Measurements from ENCODE around the gene TAF1B. TPM values are rescaled to one million over a fixed set of nuclear protein-coding genes. Genes with fewer than 3 reads are reported as not detected.

The TAF1B gene
- total RNA-seq, 1 experiment from 2014 or later = 24.8 TPM

- H3K27me3 ChIP-seq (ENCODE audit: insufficient read depth, low read depth) = no peaks in the 10 kb centered on the region
- TF ChIP-seq EZH2 (IDR thresholded peaks at IDR 0.05; ENCODE audit: low read depth) = no peak
- TF ChIP-seq CTCF (conservative IDR thresholded peaks at IDR 0.05) = no peak
- intact Hi-C loops (cut with micrococcal nuclease; ENCODE audit: unreplicated experiment) = no loop called here
- no peaks in the 10 kb centered on the region for H4K20me1 ChIP-seq (ENCODE audit: insufficient read depth)
- no peak overlapping the region for H2AFZ ChIP-seq
- ChIA-PET POLR2A (ENCODE audit: unreplicated experiment) (interaction anchor here (0.7 kb wide), 1 partner anchor 839 kb away, joined by 3 read pairs; no protein-coding TSS in a partner anchor), CTCF (no interaction called here)
- H3K4me1 ChIP-seq (replicated peaks; ENCODE audit: insufficient read depth) = peaks cover 12% of the 10 kb centered on the region
- no TSS peak for BruUV-seq (replicated peaks)
- no peaks in the 10 kb centered on the region for H3K9me3 ChIP-seq (ENCODE audit: insufficient read depth, low read depth)
- no peak for DNase-seq
- no peaks in the 10 kb centered on the region for H3K9me2 ChIP-seq (ENCODE audit: insufficient read depth)
- H3K79me2 ChIP-seq (ENCODE audit: low read depth) = 0 out of 2 replicates have a peak, but pooled peaks cover 3% of the 10 kb centered on the region
- peaks cover 31% of the 10 kb centered on the region for H3F3A ChIP-seq (ENCODE audit: insufficient read depth, low read depth)
- H3K4me3 ChIP-seq = no peak overlapping the region
- no peak overlapping the region for H3K4me2 ChIP-seq
- no peak overlapping the region for H3K27ac ChIP-seq
- H3K36me3 ChIP-seq (ENCODE audit: low read depth) = peaks cover 18% of the 10 kb centered on the region
Measured at GRCh38 chr2:9981655-9982054, 138.4 kb downstream of the TAF1B start.

GRCh38 chr2:9982248-9982647 is 139.0 kb downstream of the TAF1B start:
- Histone ChIP-seq H3K4me2 (no peak overlapping the region), H4K20me1 (ENCODE audit: insufficient read depth) (no peaks in the 10 kb centered on the region), H2AFZ (no peak overlapping the region), H3K4me3 (no peak overlapping the region), H3K36me3 (ENCODE audit: low read depth) (peaks cover 19% of the 10 kb centered on the region), H3K27me3 (ENCODE audit: insufficient read depth, low read depth) (no peaks in the 10 kb centered on the region), H3K9me3 (ENCODE audit: insufficient read depth, low read depth) (no peaks in the 10 kb centered on the region), H3F3A (ENCODE audit: insufficient read depth, low read depth) (peaks cover 26% of the 10 kb centered on the region), H3K9me2 (ENCODE audit: insufficient read depth) (no peaks in the 10 kb centered on the region), H3K4me1 (replicated peaks; ENCODE audit: insufficient read depth) (peaks cover 10% of the 10 kb centered on the region), H3K27ac (no peak overlapping the region), H3K79me2 (ENCODE audit: low read depth) (no peaks in the 10 kb centered on the region)
- DNase-seq = no peak
- POLR2A ChIA-PET (ENCODE audit: unreplicated experiment) = no interaction called here
- TF ChIP-seq CTCF (conservative IDR thresholded peaks at IDR 0.05) (no peak), EZH2 (IDR thresholded peaks at IDR 0.05; ENCODE audit: low read depth) (no peak)
- CTCF ChIA-PET = interaction anchor here (0.6 kb wide), 1 partner anchor 913 kb away, joined by 4 read pairs; no protein-coding TSS in a partner anchor
- intact Hi-C loops (cut with micrococcal nuclease; ENCODE audit: unreplicated experiment) = no loop called here
- no TSS peak for BruUV-seq (replicated peaks)

GRCh38 chr2:9982891-9983290 is 139.6 kb downstream of the TAF1B start:
- Histone ChIP-seq H3K4me1 (replicated peaks; ENCODE audit: insufficient read depth) (peaks cover 10% of the 10 kb centered on the region), H3K27me3 (ENCODE audit: insufficient read depth, low read depth) (no peaks in the 10 kb centered on the region), H2AFZ (no peak overlapping the region), H3K9me3 (ENCODE audit: insufficient read depth, low read depth) (no peaks in the 10 kb centered on the region), H3K9me2 (ENCODE audit: insufficient read depth) (no peaks in the 10 kb centered on the region), H3K4me3 (no peak overlapping the region), H3K4me2 (no peak overlapping the region), H3K27ac (peak overlapping the region; percentile 47), H3K36me3 (ENCODE audit: low read depth) (peaks cover 19% of the 10 kb centered on the region), H4K20me1 (ENCODE audit: insufficient read depth) (no peaks in the 10 kb centered on the region), H3K79me2 (ENCODE audit: low read depth) (no peaks in the 10 kb centered on the region), H3F3A (ENCODE audit: insufficient read depth, low read depth) (peaks cover 26% of the 10 kb centered on the region)
- POLR2A ChIA-PET (ENCODE audit: unreplicated experiment) = no interaction called here
- CTCF ChIA-PET = interaction anchor here (0.6 to 0.7 kb wide), 2 partner anchors 66 to 914 kb away, joined by 4 to 5 read pairs; no protein-coding TSS in a partner anchor
- TF ChIP-seq CTCF (conservative IDR thresholded peaks at IDR 0.05) (no peak), EZH2 (IDR thresholded peaks at IDR 0.05; ENCODE audit: low read depth) (no peak)
- BruUV-seq (replicated peaks) = no TSS peak
- no peak for DNase-seq
- intact Hi-C loops (cut with micrococcal nuclease; ENCODE audit: unreplicated experiment) = no loop called here
